ENCODE data around the gene SYT1. TPM values are rescaled to one million over a fixed set of nuclear protein-coding genes. Genes with fewer than 3 reads are reported as not detected.

SYT1 gene
- total and polyA plus RNA-seq, 7 donors = 2.8 to 20.0 (median 10.6) TPM; not detected in 1

DNA sequence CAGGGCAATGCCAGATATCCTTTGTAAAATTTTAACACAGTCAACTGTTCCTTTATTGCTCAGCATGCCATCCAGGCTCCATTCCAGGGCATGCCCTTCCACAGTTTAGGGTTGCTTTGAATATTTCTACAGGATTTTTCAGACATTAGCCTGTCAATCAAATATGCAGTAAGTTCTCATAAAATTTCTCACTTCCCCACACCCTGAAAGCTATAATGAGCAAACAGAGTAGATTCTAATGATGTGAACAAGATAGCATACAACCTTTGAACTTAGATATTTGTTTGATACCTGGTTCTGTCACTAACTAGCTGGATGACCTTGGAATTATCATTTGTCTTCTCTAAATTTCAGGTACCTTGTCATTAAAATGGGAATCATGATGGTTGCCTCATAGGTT, 251.2 kb downstream of the SYT1 start:
- no peak for TF ChIP-seq POLR2AphosphoS5 (IDR thresholded peaks at IDR 0.05)
- no peak for TF ChIP-seq EP300 (IDR thresholded peaks at IDR 0.05)
- TF ChIP-seq CTCF (IDR thresholded peaks at IDR 0.05) = no peak
- no peak for TF ChIP-seq POLR2A (IDR thresholded peaks at IDR 0.05)
- DNase-seq = no peak
- no peak overlapping the region for H3K4me3 ChIP-seq
- H3K36me3 ChIP-seq = no peaks in the 10 kb centered on the region
- H3K9me3 ChIP-seq = no peaks in the 10 kb centered on the region
- no peaks in the 10 kb centered on the region for H3K4me1 ChIP-seq
- intact Hi-C loops (cut with DNase I) = no loop called here
- H3K27me3 ChIP-seq = no peaks in the 10 kb centered on the region
- no peak overlapping the region for H3K27ac ChIP-seq

- no peak overlapping the region for H3K4me3 ChIP-seq
- TF ChIP-seq POLR2AphosphoS5 (IDR thresholded peaks at IDR 0.05) = no peak
- TF ChIP-seq POLR2A (IDR thresholded peaks at IDR 0.05) = no peak
- TF ChIP-seq EP300 (IDR thresholded peaks at IDR 0.05) = no peak
- TF ChIP-seq CTCF (IDR thresholded peaks at IDR 0.05) = no peak
- H3K27ac ChIP-seq = no peak overlapping the region
- intact Hi-C loops (cut with DNase I) = no loop called here
- WGBS, 2 donors = 96 to 97% methylated on average over 4 of the region's 4 CpGs
- H3K4me1 ChIP-seq = no peaks in the 10 kb centered on the region
- no peaks in the 10 kb centered on the region for H3K36me3 ChIP-seq
- no peaks in the 10 kb centered on the region for H3K9me3 ChIP-seq
- H3K27me3 ChIP-seq = no peaks in the 10 kb centered on the region
- no peak for DNase-seq
Measured at GRCh38 chr12:79119796-79120195, 255.2 kb downstream of the SYT1 start.

DNA sequence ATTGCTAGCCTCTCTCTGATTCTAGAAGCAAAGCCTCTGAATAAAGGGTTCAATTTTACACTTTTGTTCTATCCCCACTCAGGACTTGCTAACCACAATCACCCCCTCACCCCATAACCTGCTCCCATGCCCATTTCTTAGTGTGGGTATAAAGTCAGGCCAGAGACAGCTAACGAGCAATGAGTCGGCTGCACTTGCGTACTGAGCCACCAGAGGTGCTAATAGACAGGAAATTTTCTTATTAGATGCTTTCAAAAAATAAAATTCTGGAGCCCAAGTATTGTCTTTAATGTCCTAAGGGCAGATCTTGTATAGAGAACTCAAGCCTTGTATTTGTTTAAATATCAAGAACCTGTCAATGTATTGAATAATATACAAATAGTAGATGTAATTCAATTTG, 256.9 kb downstream of the SYT1 start:
- 87 to 96% methylated on average over 3 of the region's 3 CpGs for WGBS, 2 donors
- intact Hi-C loops (cut with DNase I) = no loop called here
- no peak for DNase-seq
- H3K4me1 ChIP-seq = no peaks in the 10 kb centered on the region
- TF ChIP-seq POLR2AphosphoS5 (IDR thresholded peaks at IDR 0.05) (no peak), EP300 (IDR thresholded peaks at IDR 0.05) (no peak), POLR2A (IDR thresholded peaks at IDR 0.05) (no peak), CTCF (IDR thresholded peaks at IDR 0.05) (no peak)
- no peaks in the 10 kb centered on the region for H3K27me3 ChIP-seq
- no peak overlapping the region for H3K27ac ChIP-seq
- no peaks in the 10 kb centered on the region for H3K36me3 ChIP-seq
- no peak overlapping the region for H3K4me3 ChIP-seq
- H3K9me3 ChIP-seq = no peaks in the 10 kb centered on the region

GRCh38 chr12:79124385-79124784, 259.8 kb downstream of the SYT1 start:
- Histone ChIP-seq H3K27ac (no peak overlapping the region), H3K4me3 (no peak overlapping the region), H3K9me3 (no peaks in the 10 kb centered on the region), H3K4me1 (no peaks in the 10 kb centered on the region), H3K27me3 (no peaks in the 10 kb centered on the region), H3K36me3 (no peaks in the 10 kb centered on the region)
- WGBS, 2 donors = 96 to 97% methylated on average over 5 of the region's 5 CpGs
- no peak for DNase-seq
- no peak for TF ChIP-seq POLR2A (IDR thresholded peaks at IDR 0.05)
- intact Hi-C loops (cut with DNase I) = no loop called here

DNA sequence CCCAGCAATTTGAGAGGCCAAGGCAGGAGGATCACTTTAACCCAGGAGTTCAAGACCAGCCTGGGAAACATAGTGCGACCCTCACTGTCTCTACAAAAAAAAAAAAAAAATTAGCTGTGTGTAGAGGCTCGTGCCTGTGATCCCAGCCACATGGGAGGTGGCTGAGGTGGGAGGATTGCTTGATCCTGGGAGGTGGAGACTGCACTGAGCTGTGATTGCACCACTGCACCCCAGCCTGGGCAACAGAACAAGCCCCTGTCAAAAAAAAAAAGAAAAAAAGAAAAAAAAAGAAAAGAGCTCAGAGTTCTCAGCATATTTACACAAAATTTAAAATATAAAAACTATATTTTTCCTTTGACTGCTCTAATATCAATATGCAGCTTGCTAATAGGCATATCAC, 260.8 kb downstream of the SYT1 start:
- WGBS, 2 donors = 79 to 81% methylated on average over 2 of the region's 2 CpGs
- intact Hi-C loops (cut with DNase I) = no loop called here
- Histone ChIP-seq H3K27ac (no peak overlapping the region), H3K4me1 (no peaks in the 10 kb centered on the region), H3K36me3 (no peaks in the 10 kb centered on the region), H3K9me3 (no peaks in the 10 kb centered on the region), H3K27me3 (no peaks in the 10 kb centered on the region), H3K4me3 (no peak overlapping the region)
- DNase-seq = no peak
- TF ChIP-seq EP300 (IDR thresholded peaks at IDR 0.05) (no peak), POLR2A (IDR thresholded peaks at IDR 0.05) (no peak), POLR2AphosphoS5 (IDR thresholded peaks at IDR 0.05) (no peak)

GRCh38 chr12:79127271-79127751, 262.7 kb downstream of the SYT1 start:
- Histone ChIP-seq H3K27me3 (no peaks in the 10 kb centered on the region), H3K36me3 (no peaks in the 10 kb centered on the region), H3K4me1 (no peaks in the 10 kb centered on the region), H3K27ac (no peak overlapping the region), H3K9me3 (no peaks in the 10 kb centered on the region), H3K4me3 (no peak overlapping the region)
- intact Hi-C loops (cut with DNase I) = no loop called here
- WGBS, 2 donors = 48 to 62% methylated on average over 3 of the region's 3 CpGs
- no peak for DNase-seq
- TF ChIP-seq CTCF (IDR thresholded peaks at IDR 0.05) (no peak), POLR2A (IDR thresholded peaks at IDR 0.05) (no peak), EP300 (IDR thresholded peaks at IDR 0.05) (no peak), POLR2AphosphoS5 (IDR thresholded peaks at IDR 0.05) (no peak)

Measured in sigmoid colon (tissue), 7 donors.